Upper lobe of left lung (tissue), 6 donors: ENCODE results near the gene EXOC1. TPM values are rescaled to one million over a fixed set of nuclear protein-coding genes. Genes with fewer than 3 reads are reported as not detected.

Source experiments
- ATAC-seq, 2 donors: fragments of 200-7000 bp; cut with Tn5 transposase; one replicate each; pipeline ENCODE4 v1.9.1; 2022; ENCODE audit warnings: mild to moderate bottlenecking in 2 of 2, moderate library complexity in 2 of 2; ENCODE audit not compliant: low FRiP score in 2 of 2
- DNase-seq, 2 donors: peaks; one replicate each; pipeline ENCODE4 v3.0.0-alpha.2; 2019 to 2020
- H3K27ac ChIP-seq, 4 donors: fragments of 200-600 bp; sonication (generic); one replicate each; pipeline ENCODE4 v1.5.1; 2016 to 2019
- H3K27me3 ChIP-seq, 4 donors: fragments of 200-600 bp; sonication (generic); one replicate each; pipeline ENCODE4 v1.5.1; 2017 to 2019
- H3K36me3 ChIP-seq, 4 donors: fragments of 200-600 bp; sonication (generic); one replicate each; pipeline ENCODE4 v1.5.1; 2016 to 2019
- H3K4me1 ChIP-seq, 4 donors: fragments of 200-600 bp; sonication (generic); one replicate each; pipeline ENCODE4 v1.5.1; 2018 to 2019
- H3K4me3 ChIP-seq, 4 donors: fragments of 200-600 bp; sonication (generic); one replicate each; pipeline ENCODE4 v1.5.1; 2017 to 2019; ENCODE audit warnings: mild to moderate bottlenecking in 2 of 4, moderate library complexity in 1 of 4
- H3K9me3 ChIP-seq, 4 donors: fragments of 200-600 bp; sonication (generic); one replicate each; pipeline ENCODE4 v1.5.1; 2018 to 2019
- EP300 ChIP-seq, 4 donors: sonication (generic); formaldehyde crosslinking; IDR thresholded peaks; one replicate each; pipeline ENCODE4 v1.5.1; 2017; ENCODE audit warnings: antibody characterized with exemption in 4 of 4, control low read depth in 2 of 4
- POLR2A ChIP-seq, 4 donors: fragments of 450-650 bp; IDR thresholded peaks; one replicate each; pipeline ENCODE4 v1.5.1; 2016 to 2017; ENCODE audit warnings: antibody characterized with exemption in 4 of 4, mild to moderate bottlenecking in 2 of 4
- POLR2AphosphoS5 ChIP-seq, 2 donors: sonication (generic); formaldehyde crosslinking; IDR thresholded peaks; one replicate each; pipeline ENCODE4 v1.5.1; 2017; ENCODE audit warnings: antibody characterized with exemption in 2 of 2
- WGBS, 2 donors: methylation state at CpG; one replicate each; pipeline ENCODE4 v1.1.5; 2017 to 2018; 5-methylcytosine and 5-hydroxymethylcytosine counted together
- total RNA-seq, 6 donors: library from RNA; depleted of rRNA in 4 of 6; stranded (reverse); fragments of >200 nt in 4 of 6; gene quantifications; one replicate each; pipeline versions ENCODE4 v1.1.0 to v1.2.1, GENCODE V29; 2016 to 2021
- TF ChIP-seq, protein P1 (sequence below), 6 experiments: fragments of 450-650 bp in 4 of 6; fragments of 200-600 bp in 2 of 6; sonication (generic) in 2 of 6; IDR thresholded peaks; one replicate each; pipeline ENCODE4 v1.5.1; 2016 to 2019; ENCODE audit warnings: antibody characterized with exemption in 6 of 6
- donor health status: DM: no; HTN: no; CAD: no; lungs with moderate emphysema.
- donor health status: DM: no; HTN: yes; CAD: no; lungs with severe emphysema.

EXOC1 gene
- total RNA-seq, 6 donors from 2014 or later: 19.1 to 44.2 (median 32.4) TPM

DNA sequence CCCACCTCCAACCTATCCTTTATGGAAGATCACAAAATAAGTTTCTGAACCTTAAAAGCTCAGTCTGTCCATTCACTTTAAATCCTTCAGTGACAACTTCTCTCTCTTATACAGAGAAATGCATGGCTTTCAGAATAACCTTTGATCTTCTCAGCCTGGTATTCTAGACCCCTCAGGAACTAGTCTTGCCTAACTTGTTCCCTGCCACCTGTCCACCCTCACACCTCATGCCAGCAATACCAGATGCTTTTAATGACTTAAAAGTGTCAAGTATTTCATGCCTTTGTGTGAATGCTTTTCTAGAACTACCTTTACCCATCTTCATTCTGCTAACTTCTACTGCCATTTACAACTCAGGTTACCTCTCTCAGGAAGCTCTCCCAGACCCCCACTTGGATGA, 26.5 kb upstream of the EXOC1 start:
- ATAC-seq (no peak), DNase-seq (no peak)
- H3K4me1 ChIP-seq: no peaks in the 10 kb centered on the region
- no peak overlapping the region for H3K4me3 ChIP-seq
- no peaks in the 10 kb centered on the region for H3K36me3 ChIP-seq
- TF ChIP-seq, protein P1, sequence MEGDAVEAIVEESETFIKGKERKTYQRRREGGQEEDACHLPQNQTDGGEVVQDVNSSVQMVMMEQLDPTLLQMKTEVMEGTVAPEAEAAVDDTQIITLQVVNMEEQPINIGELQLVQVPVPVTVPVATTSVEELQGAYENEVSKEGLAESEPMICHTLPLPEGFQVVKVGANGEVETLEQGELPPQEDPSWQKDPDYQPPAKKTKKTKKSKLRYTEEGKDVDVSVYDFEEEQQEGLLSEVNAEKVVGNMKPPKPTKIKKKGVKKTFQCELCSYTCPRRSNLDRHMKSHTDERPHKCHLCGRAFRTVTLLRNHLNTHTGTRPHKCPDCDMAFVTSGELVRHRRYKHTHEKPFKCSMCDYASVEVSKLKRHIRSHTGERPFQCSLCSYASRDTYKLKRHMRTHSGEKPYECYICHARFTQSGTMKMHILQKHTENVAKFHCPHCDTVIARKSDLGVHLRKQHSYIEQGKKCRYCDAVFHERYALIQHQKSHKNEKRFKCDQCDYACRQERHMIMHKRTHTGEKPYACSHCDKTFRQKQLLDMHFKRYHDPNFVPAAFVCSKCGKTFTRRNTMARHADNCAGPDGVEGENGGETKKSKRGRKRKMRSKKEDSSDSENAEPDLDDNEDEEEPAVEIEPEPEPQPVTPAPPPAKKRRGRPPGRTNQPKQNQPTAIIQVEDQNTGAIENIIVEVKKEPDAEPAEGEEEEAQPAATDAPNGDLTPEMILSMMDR (IDR thresholded peaks at IDR 0.05): no peak
- TF ChIP-seq POLR2AphosphoS5 (IDR thresholded peaks at IDR 0.05): no peak
- no peak for TF ChIP-seq EP300 (IDR thresholded peaks at IDR 0.05)
- no peak for TF ChIP-seq POLR2A (IDR thresholded peaks at IDR 0.05)
- H3K27me3 ChIP-seq: no peaks in the 10 kb centered on the region
- H3K9me3 ChIP-seq: no peaks in the 10 kb centered on the region
- H3K27ac ChIP-seq: no peak overlapping the region

DNA sequence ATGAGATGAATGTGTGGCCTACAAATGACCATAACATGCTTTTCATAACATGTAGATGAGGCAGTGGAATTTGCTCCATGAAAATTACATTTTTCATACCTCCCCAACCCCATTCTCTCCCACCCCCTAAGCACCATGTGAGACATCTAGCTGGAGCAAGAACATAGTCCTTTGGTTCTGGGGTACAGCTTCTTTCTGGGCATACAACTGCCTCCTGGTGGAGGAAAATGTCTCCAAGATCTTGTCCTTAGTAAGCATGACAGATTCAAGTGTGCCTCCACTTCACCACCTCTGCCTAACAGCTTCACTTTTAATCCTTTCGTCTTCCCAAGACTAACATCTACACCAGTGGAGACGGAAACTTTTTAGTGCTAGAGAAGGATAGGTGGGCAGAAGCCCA, 25.9 kb upstream of the EXOC1 start:
- H3K4me3 ChIP-seq: no peak overlapping the region
- WGBS, 2 donors: 66 to 76% methylated on average over 2 of the region's 2 CpGs
- TF ChIP-seq POLR2A (IDR thresholded peaks at IDR 0.05): no peak
- no peak for TF ChIP-seq POLR2AphosphoS5 (IDR thresholded peaks at IDR 0.05)
- TF ChIP-seq, protein P1 (IDR thresholded peaks at IDR 0.05): no peak
- no peak for TF ChIP-seq EP300 (IDR thresholded peaks at IDR 0.05)
- no peaks in the 10 kb centered on the region for H3K36me3 ChIP-seq
- H3K4me1 ChIP-seq: no peaks in the 10 kb centered on the region
- DNase-seq (no peak), ATAC-seq (no peak)
- H3K27ac ChIP-seq: no peak overlapping the region
- no peaks in the 10 kb centered on the region for H3K9me3 ChIP-seq
- H3K27me3 ChIP-seq: no peaks in the 10 kb centered on the region

DNA sequence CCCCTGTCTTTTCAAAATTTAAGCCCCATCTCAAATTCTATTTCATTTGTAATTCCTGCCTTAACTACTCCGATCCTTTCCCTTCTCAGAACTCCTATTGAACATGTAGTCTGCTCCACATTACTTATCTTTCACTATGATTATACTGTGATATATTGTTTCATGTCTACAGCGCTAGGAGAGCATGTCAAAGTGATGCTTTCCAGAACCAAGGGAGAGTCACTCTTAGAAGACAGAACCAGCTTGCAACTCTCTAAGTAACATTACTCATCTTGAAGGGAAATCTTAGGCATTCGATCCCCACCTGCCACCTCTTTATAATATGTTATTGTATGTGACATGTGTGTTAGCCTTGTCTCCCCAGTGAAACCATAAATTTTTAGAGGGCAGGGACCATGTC, 23.4 kb upstream of the EXOC1 start:
- 88 to 93% methylated on average over 3 of the region's 3 CpGs for WGBS, 2 donors
- TF ChIP-seq, protein P1 (IDR thresholded peaks at IDR 0.05): no peak
- no peak for TF ChIP-seq POLR2A (IDR thresholded peaks at IDR 0.05)
- Histone ChIP-seq H3K27ac (no peak overlapping the region), H3K9me3 (no peaks in the 10 kb centered on the region), H3K36me3 (no peaks in the 10 kb centered on the region), H3K4me1 (no peaks in the 10 kb centered on the region), H3K4me3 (no peak overlapping the region), H3K27me3 (no peaks in the 10 kb centered on the region)
- ATAC-seq (no peak), DNase-seq (no peak)

DNA sequence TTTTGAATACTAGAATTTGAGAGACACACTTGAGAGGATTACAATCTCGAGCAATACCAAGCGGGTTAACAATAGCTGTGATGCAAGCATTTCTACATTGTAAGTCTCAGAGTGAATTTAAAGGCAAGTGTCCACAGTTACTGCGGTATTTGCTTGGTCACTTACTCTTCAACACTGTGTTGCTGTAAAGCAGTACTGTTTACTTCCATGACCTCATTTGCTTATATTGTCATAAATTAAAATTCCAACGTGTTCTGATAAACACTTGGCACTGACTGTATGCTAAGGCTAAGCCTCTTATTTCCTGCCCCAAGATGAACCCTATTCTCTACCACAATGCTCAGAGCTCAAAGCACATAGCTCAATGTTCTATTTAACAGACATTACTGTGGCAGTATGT, 22.7 kb upstream of the EXOC1 start:
- 27 to 41% methylated on average over 4 of the region's 4 CpGs for WGBS, 2 donors
- Histone ChIP-seq H3K4me3 (no peak overlapping the region), H3K36me3 (no peaks in the 10 kb centered on the region), H3K27ac (no peak overlapping the region), H3K9me3 (no peaks in the 10 kb centered on the region), H3K27me3 (no peaks in the 10 kb centered on the region), H3K4me1 (no peaks in the 10 kb centered on the region)
- DNase-seq (no peak), ATAC-seq (no peak)
- TF ChIP-seq POLR2A (IDR thresholded peaks at IDR 0.05) (no peak), POLR2AphosphoS5 (IDR thresholded peaks at IDR 0.05) (no peak), EP300 (IDR thresholded peaks at IDR 0.05) (no peak)
- TF ChIP-seq, protein P1 (IDR thresholded peaks at IDR 0.05): no peak

DNA sequence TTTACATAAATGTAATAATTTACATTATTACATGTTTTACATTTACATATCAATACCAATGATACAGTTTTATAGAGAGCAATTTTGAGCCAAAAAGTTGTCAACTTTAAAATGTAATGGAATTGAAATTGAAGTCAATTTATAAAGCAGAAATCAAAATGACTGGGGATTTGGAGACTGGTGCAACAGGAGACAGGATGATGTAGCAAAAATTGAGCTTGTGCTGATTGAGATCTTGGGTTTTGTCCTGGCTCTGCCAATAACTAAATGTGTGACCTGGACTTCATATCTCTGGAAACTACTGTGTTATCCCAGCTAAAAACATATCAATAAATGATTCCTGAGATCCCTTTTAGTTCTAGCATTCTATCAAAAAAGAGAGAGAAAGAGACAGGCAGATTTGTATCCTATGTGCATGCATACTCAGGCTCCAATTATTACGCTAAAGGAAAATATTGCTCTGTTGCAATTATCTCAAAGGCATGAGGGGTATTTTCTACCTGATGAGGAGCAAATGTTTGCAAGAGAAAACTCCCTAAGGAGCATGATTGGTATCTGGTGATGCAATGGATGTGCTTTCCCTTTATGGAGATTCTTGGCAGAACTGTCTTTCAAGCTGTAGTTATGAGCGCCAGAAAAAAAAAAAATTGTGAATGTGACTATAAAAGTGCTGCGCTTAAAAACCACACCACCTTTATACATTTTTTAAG, 19.2 kb upstream of the EXOC1 start:
- Histone ChIP-seq H3K4me3 (no peak overlapping the region), H3K4me1 (no peaks in the 10 kb centered on the region), H3K36me3 (no peaks in the 10 kb centered on the region), H3K9me3 (peaks cover 0 to 3% (median 0%) of the 10 kb centered on the region in 4 donors), H3K27ac (no peak overlapping the region), H3K27me3 (no peaks in the 10 kb centered on the region)
- no peak for ATAC-seq
- no peak for DNase-seq
- TF ChIP-seq, protein P1 (IDR thresholded peaks at IDR 0.05): no peak
- TF ChIP-seq EP300 (IDR thresholded peaks at IDR 0.05): no peak
- TF ChIP-seq POLR2AphosphoS5 (IDR thresholded peaks at IDR 0.05): no peak
- no peak for TF ChIP-seq POLR2A (IDR thresholded peaks at IDR 0.05)
- WGBS, 2 donors: 95 to 97% methylated on average over 3 of the region's 3 CpGs
